Measurements from ENCODE around the gene CALCOCO2. TPM values are rescaled to one million over a fixed set of nuclear protein-coding genes. Genes with fewer than 3 reads are reported as not detected.

The CALCOCO2 gene
- total and polyA plus RNA-seq, 4 donors, result 23.0 to 64.9 (median 44.0) TPM

DNA sequence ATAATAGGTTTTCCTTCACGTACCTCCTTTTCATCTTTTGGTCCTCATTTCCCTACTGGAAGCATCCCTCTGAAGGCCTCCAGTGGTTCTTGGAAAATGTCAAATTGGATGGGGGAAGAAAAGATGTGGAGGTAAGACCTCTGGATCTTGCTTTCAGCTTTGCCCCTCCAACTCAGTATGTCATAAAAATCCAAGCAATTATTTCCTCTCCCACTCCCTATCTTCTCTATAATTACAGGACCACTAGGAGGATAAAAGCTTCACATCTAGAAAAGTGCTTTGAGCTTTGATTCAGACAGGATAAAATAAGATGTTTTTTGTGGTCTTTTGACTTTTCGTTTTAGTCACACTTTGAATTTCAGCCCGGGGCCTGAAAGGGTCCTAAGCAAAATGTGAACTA, 15.5 kb upstream of the CALCOCO2 start:
- H3K4me3 ChIP-seq (ENCODE audit: low read depth in 1 of 3, low read length in 3 of 3), result no peak overlapping the region
- TF ChIP-seq, protein P1, sequence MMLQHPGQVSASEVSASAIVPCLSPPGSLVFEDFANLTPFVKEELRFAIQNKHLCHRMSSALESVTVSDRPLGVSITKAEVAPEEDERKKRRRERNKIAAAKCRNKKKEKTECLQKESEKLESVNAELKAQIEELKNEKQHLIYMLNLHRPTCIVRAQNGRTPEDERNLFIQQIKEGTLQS (IDR thresholded peaks at IDR 0.05), result no peak
- TF ChIP-seq NR2F2 (IDR thresholded peaks at IDR 0.05), result no peak
- no peak for TF ChIP-seq REST (IDR thresholded peaks at IDR 0.05)
- no peak for TF ChIP-seq FOXA2 (IDR thresholded peaks at IDR 0.05)
- TF ChIP-seq, protein P2, sequence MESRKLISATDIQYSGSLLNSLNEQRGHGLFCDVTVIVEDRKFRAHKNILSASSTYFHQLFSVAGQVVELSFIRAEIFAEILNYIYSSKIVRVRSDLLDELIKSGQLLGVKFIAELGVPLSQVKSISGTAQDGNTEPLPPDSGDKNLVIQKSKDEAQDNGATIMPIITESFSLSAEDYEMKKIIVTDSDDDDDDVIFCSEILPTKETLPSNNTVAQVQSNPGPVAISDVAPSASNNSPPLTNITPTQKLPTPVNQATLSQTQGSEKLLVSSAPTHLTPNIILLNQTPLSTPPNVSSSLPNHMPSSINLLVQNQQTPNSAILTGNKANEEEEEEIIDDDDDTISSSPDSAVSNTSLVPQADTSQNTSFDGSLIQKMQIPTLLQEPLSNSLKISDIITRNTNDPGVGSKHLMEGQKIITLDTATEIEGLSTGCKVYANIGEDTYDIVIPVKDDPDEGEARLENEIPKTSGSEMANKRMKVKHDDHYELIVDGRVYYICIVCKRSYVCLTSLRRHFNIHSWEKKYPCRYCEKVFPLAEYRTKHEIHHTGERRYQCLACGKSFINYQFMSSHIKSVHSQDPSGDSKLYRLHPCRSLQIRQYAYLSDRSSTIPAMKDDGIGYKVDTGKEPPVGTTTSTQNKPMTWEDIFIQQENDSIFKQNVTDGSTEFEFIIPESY (IDR thresholded peaks at IDR 0.05), result no peak
- no peak for TF ChIP-seq HNF4G (IDR thresholded peaks at IDR 0.05)
- no peak for TF ChIP-seq YY1 (IDR thresholded peaks at IDR 0.05)
- no peak for TF ChIP-seq SP1 (IDR thresholded peaks at IDR 0.05)
- TF ChIP-seq EGR1 (IDR thresholded peaks at IDR 0.05; ENCODE audit: low read depth in 2 of 2), result no peak
- TF ChIP-seq FOXA1 (IDR thresholded peaks at IDR 0.05), result no peak
- TF ChIP-seq, protein P3, sequence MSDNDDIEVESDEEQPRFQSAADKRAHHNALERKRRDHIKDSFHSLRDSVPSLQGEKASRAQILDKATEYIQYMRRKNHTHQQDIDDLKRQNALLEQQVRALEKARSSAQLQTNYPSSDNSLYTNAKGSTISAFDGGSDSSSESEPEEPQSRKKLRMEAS (IDR thresholded peaks at IDR 0.05), result no peak
- no peak for TF ChIP-seq RAD21 (IDR thresholded peaks at IDR 0.05)
- TF ChIP-seq GABPA (IDR thresholded peaks at IDR 0.05 in 1 of 2, conservative IDR thresholded peaks at IDR 0.05 in 1 of 2), result no peak
- no peak for TF ChIP-seq HNF4A (conservative IDR thresholded peaks at IDR 0.05)
- TF ChIP-seq, protein P4, sequence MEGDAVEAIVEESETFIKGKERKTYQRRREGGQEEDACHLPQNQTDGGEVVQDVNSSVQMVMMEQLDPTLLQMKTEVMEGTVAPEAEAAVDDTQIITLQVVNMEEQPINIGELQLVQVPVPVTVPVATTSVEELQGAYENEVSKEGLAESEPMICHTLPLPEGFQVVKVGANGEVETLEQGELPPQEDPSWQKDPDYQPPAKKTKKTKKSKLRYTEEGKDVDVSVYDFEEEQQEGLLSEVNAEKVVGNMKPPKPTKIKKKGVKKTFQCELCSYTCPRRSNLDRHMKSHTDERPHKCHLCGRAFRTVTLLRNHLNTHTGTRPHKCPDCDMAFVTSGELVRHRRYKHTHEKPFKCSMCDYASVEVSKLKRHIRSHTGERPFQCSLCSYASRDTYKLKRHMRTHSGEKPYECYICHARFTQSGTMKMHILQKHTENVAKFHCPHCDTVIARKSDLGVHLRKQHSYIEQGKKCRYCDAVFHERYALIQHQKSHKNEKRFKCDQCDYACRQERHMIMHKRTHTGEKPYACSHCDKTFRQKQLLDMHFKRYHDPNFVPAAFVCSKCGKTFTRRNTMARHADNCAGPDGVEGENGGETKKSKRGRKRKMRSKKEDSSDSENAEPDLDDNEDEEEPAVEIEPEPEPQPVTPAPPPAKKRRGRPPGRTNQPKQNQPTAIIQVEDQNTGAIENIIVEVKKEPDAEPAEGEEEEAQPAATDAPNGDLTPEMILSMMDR (IDR thresholded peaks at IDR 0.05; ENCODE audit: low read depth, low read length, missing input control), result no peak
- no peak for TF ChIP-seq JUND (IDR thresholded peaks at IDR 0.05)
- TF ChIP-seq RXRA (IDR thresholded peaks at IDR 0.05), result no peak
- no peak for TF ChIP-seq TAF1 (conservative IDR thresholded peaks at IDR 0.05)
- no peaks in the 10 kb centered on the region for H3K36me3 ChIP-seq (ENCODE audit: control insufficient read depth in 4 of 4, insufficient read depth in 3 of 4, low read depth in 1 of 4, low read length in 3 of 4)
- H3K27me3 ChIP-seq (ENCODE audit: control insufficient read depth in 4 of 4, insufficient read depth in 4 of 4, low read length in 3 of 4), result no peaks in the 10 kb centered on the region
- 81% methylated on average over 3 of the region's 3 CpGs for WGBS
- peaks cover 0 to 15% (median 9%) of the 10 kb centered on the region in 4 donors for H3K4me1 ChIP-seq (ENCODE audit: control insufficient read depth in 4 of 4, insufficient read depth in 4 of 4, low read length in 3 of 4)
- no peak overlapping the region for H3K27ac ChIP-seq (ENCODE audit: low read depth in 1 of 2, low read length in 2 of 2)
- H3K9ac ChIP-seq (ENCODE audit: low read depth in 1 of 2, low read length in 2 of 2), result no peak overlapping the region
- H3K9me3 ChIP-seq (ENCODE audit: control insufficient read depth in 4 of 4, low read length in 3 of 4), result no peaks in the 10 kb centered on the region
- DNase-seq (ENCODE audit: low spot score), result no peak

Measured in liver (tissue), 9 donors.